Tongue (tissue), 2 donors: ENCODE measurements around the gene CMPK2. TPM values are rescaled to one million over a fixed set of nuclear protein-coding genes. Genes with fewer than 3 reads are reported as not detected.

Experiments
- DNase-seq: peaks from one replicate; pipeline ENCODE4 v3.0.0-alpha.2; 2015
- total RNA-seq: library from RNA; depleted of rRNA; stranded (reverse); fragments of >200 nt; gene quantifications from one replicate; pipeline ENCODE4 v1.2.3, GENCODE V29; 2014

CMPK2 gene
- total RNA-seq, 1 donor from 2014 or later, result 3.5 TPM

- DNase-seq, result no peak
Measured at GRCh38 chr2:6810961-6811360, 54.7 kb downstream of the CMPK2 start.

GRCh38 chr2:6808426-6808825 is 57.3 kb downstream of the CMPK2 start:
- no peak for DNase-seq

- DNase-seq, result no peak
Measured at GRCh38 chr2:6806604-6807003, 59.1 kb downstream of the CMPK2 start.

GRCh38 chr2:6800553-6800952 is 65.2 kb downstream of the CMPK2 start:
- no peak for DNase-seq

Other genes with a start within 250 kb of the CMPK2 start
- gene RSAD2, start 11.9 kb upstream of the CMPK2 start, total RNA-seq, result 2.6 TPM
- 25.5 TPM for gene RNF144A, start 51.5 kb upstream of the CMPK2 start, total RNA-seq